ENCODE measurements around the gene MOAP1.
"Not testable (repeated sequence)": the region's sequence is repeated elsewhere in the genome, so short reads cannot be mapped to it uniquely, and the experiment has no call there.

The MOAP1 gene, protein sequence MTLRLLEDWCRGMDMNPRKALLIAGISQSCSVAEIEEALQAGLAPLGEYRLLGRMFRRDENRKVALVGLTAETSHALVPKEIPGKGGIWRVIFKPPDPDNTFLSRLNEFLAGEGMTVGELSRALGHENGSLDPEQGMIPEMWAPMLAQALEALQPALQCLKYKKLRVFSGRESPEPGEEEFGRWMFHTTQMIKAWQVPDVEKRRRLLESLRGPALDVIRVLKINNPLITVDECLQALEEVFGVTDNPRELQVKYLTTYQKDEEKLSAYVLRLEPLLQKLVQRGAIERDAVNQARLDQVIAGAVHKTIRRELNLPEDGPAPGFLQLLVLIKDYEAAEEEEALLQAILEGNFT

GRCh38 chr14:93184391-93185348 lies at the start of gene MOAP1, which contains the start of gene LYSET:
Gene MOAP1, minus strand, starts transcription at chr14:93184897. Its CDS starts 655 bp downstream, at chr14:93184242.
Gene LYSET, plus strand, starts transcription at chr14:93185317. Its CDS starts 89 bp downstream, at chr14:93185406.
- DNase-seq (ENCODE audit: low read depth), result peak; percentile 93
- TF ChIP-seq, protein P1, sequence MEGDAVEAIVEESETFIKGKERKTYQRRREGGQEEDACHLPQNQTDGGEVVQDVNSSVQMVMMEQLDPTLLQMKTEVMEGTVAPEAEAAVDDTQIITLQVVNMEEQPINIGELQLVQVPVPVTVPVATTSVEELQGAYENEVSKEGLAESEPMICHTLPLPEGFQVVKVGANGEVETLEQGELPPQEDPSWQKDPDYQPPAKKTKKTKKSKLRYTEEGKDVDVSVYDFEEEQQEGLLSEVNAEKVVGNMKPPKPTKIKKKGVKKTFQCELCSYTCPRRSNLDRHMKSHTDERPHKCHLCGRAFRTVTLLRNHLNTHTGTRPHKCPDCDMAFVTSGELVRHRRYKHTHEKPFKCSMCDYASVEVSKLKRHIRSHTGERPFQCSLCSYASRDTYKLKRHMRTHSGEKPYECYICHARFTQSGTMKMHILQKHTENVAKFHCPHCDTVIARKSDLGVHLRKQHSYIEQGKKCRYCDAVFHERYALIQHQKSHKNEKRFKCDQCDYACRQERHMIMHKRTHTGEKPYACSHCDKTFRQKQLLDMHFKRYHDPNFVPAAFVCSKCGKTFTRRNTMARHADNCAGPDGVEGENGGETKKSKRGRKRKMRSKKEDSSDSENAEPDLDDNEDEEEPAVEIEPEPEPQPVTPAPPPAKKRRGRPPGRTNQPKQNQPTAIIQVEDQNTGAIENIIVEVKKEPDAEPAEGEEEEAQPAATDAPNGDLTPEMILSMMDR (IDR thresholded peaks at IDR 0.05; ENCODE audit: low read depth, low read length), result no peak
- TF ChIP-seq MAX (IDR thresholded peaks at IDR 0.05; ENCODE audit: low read depth, low read length), result peak; percentile 27
- TF ChIP-seq POLR2A (IDR thresholded peaks at IDR 0.05; ENCODE audit: extremely low read depth, insufficient read length), result peak; percentile 77
- peak; percentile 26; the same call in 1 of the 2 replicates for TF ChIP-seq MYC (IDR thresholded peaks at IDR 0.05; ENCODE audit: low read depth, low read length)
- peak within 1 kb of the TSS; percentile 94 for H3K4me3 ChIP-seq (ENCODE audit: low read depth, low read length)

DNA sequence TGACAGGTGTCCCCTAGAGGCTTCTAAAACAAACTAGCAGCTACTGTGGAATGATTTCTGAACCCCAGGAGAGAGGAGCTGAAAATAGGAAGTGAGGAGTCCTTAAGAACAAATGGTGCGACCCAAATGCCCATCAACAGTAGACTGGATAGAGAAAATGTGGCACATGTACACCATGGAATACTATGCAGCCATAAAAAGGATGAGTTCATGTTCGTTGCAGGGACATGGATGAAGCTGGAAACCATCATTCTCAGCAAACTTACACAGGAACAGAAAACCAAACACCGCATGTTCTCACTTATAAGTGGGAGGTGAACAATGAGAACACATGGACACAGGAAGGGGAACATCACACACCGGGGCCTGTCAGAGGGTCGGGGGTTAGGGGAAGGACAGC lies 48.4 kb upstream of the MOAP1 start:
- not testable (repeated sequence) for DNase-seq (ENCODE audit: low read depth)

GRCh38 chr14:93232159-93232558 lies 47.5 kb upstream of the MOAP1 start:
- TF ChIP-seq POLR2A (IDR thresholded peaks at IDR 0.05; ENCODE audit: extremely low read depth, insufficient read length) (no peak), MYC (IDR thresholded peaks at IDR 0.05; ENCODE audit: low read depth, low read length) (no peak), MAX (IDR thresholded peaks at IDR 0.05; ENCODE audit: low read depth, low read length) (no peak)
- TF ChIP-seq, protein P1 (IDR thresholded peaks at IDR 0.05; ENCODE audit: low read depth, low read length), result no peak
- DNase-seq (ENCODE audit: low read depth), result no peak
- H3K4me3 ChIP-seq (ENCODE audit: low read depth, low read length), result no peak overlapping the region

More for the DNA sequence above, 48.4 kb upstream of the MOAP1 start:
- H3K4me3 ChIP-seq (ENCODE audit: low read depth, low read length), result not testable (repeated sequence)

- TF ChIP-seq MAX (IDR thresholded peaks at IDR 0.05; ENCODE audit: low read depth, low read length) (no peak), POLR2A (IDR thresholded peaks at IDR 0.05; ENCODE audit: extremely low read depth, insufficient read length) (no peak), MYC (IDR thresholded peaks at IDR 0.05; ENCODE audit: low read depth, low read length) (no peak)
- TF ChIP-seq, protein P1 (IDR thresholded peaks at IDR 0.05; ENCODE audit: low read depth, low read length), result no peak
- H3K4me3 ChIP-seq (ENCODE audit: low read depth, low read length), result no peak overlapping the region
- no peak for DNase-seq (ENCODE audit: low read depth)
Observed at GRCh38 chr14:93231129-93231979, 46.7 kb upstream of the MOAP1 start.

- TF ChIP-seq, protein P1 (IDR thresholded peaks at IDR 0.05; ENCODE audit: low read depth, low read length), result no peak
- TF ChIP-seq POLR2A (IDR thresholded peaks at IDR 0.05; ENCODE audit: extremely low read depth, insufficient read length), result no peak
- no peak for TF ChIP-seq MAX (IDR thresholded peaks at IDR 0.05; ENCODE audit: low read depth, low read length)
- TF ChIP-seq MYC (IDR thresholded peaks at IDR 0.05; ENCODE audit: low read depth, low read length), result no peak
- DNase-seq (ENCODE audit: low read depth), result no peak
- no peak overlapping the region for H3K4me3 ChIP-seq (ENCODE audit: low read depth, low read length)
Observed at GRCh38 chr14:93230539-93230938, 45.8 kb upstream of the MOAP1 start.

All from NB4 (cell line).